ENCODE measurements around the gene VAMP5. TPM values are rescaled to one million over a fixed set of nuclear protein-coding genes. Genes with fewer than 3 reads are reported as not detected.
"Not testable (repeated sequence)": the region's sequence is repeated elsewhere in the genome, so short reads cannot be mapped to it uniquely, and the experiment has no call there.

VAMP5 gene
- total and polyA plus RNA-seq, 2 of the 8 experiments (the other 6 are each of a cell fraction or from before 2014, with no cell fraction given): 4.7 to 14.2 TPM

GRCh38 chr2:85544915-85545779 lies 39.1 kb upstream of the VAMP5 start:
- H2AFZ ChIP-seq (ENCODE audit: low read length); H3K4ac ChIP-seq (replicated peaks; ENCODE audit: insufficient read length, low read depth, low read length); H2BK15ac ChIP-seq (ENCODE audit: low read length); H3K79me1 ChIP-seq (ENCODE audit: low read depth, low read length); H3K27ac ChIP-seq (ENCODE audit: low read depth, low read length); H3K56ac ChIP-seq (replicated peaks; ENCODE audit: insufficient read length, low read depth, low read length); H3K23me2 ChIP-seq (ENCODE audit: low read depth, low read length); H2AK5ac ChIP-seq (ENCODE audit: low read depth, low read length); H3K23ac ChIP-seq (ENCODE audit: insufficient read length); H3K4me2 ChIP-seq (ENCODE audit: insufficient read depth in 1 of 2, low read depth in 2 of 2, low read length in 2 of 2); DNase-seq (ENCODE audit: low read depth in 1 of 2, low spot score in 2 of 2); H3K9me3 ChIP-seq (ENCODE audit: insufficient read depth in 2 of 2, low read depth in 1 of 2, low read length in 1 of 2); H4K5ac ChIP-seq (ENCODE audit: insufficient read length, low read depth, low read length); H2BK20ac ChIP-seq (ENCODE audit: low read length); H2BK12ac ChIP-seq (ENCODE audit: low read depth, low read length); H2BK5ac ChIP-seq (ENCODE audit: low read depth, low read length); H3K14ac ChIP-seq (ENCODE audit: insufficient read length); H3K4me3 ChIP-seq (ENCODE audit: extremely low read depth in 1 of 4, insufficient read depth in 2 of 4, low read depth in 3 of 4, low read length in 4 of 4); H3K4me1 ChIP-seq (replicated peaks in 1 of 4; ENCODE audit: control insufficient read depth in 3 of 4, insufficient read depth in 4 of 4, low read length in 3 of 4); H2BK120ac ChIP-seq (replicated peaks; ENCODE audit: low read depth, low read length); H4K8ac ChIP-seq (ENCODE audit: extremely low read depth, insufficient read depth, low read length); H4K91ac ChIP-seq (replicated peaks; ENCODE audit: insufficient read length, low read length); FAIRE-seq; H3K18ac ChIP-seq (ENCODE audit: extremely low read depth, low read length); H3K9ac ChIP-seq (replicated peaks in 1 of 4; ENCODE audit: extremely low read depth in 1 of 4, low read depth in 3 of 4, low read length in 3 of 4); H3K27me3 ChIP-seq (replicated peaks in 1 of 4; ENCODE audit: control insufficient read depth in 3 of 4, extremely low read depth in 1 of 4, insufficient read depth in 3 of 4, low read length in 3 of 4): not testable (repeated sequence)
- Histone ChIP-seq H3K79me2 (ENCODE audit: control insufficient read depth in 1 of 2, insufficient read depth in 2 of 2, low read length in 2 of 2) (peaks cover 19 to 27% of the 10 kb centered on the region in 2 experiments), H4K20me1 (replicated peaks in 1 of 2; ENCODE audit: control insufficient read depth in 1 of 2, insufficient read depth in 2 of 2, low read length in 2 of 2) (peaks cover 20 to 25% of the 10 kb centered on the region in 2 experiments), H3K36me3 (ENCODE audit: control insufficient read depth in 2 of 4, insufficient read depth in 4 of 4, low read length in 3 of 4) (peaks cover 33 to 67% (median 46%) of the 10 kb centered on the region in 4 experiments)
- ChIA-PET CTCF (ENCODE audit: partially characterized antibody) (interaction anchor here (0.9 to 4.9 kb wide), 7 partner anchors 11 to 179 kb away, joined by 3 to 46 read pairs (median 4); partner anchors contain the start of gene SH2D6), POLR2A (ENCODE audit: partially characterized antibody) (interaction anchor here (0.6 to 38.6 kb wide), 30 partner anchors 4 to 616 kb away, joined by 3 to 1889 read pairs (median 4); partner anchors contain the start of genes CAPG, ELMOD3, GGCX and MAT2A)
- TF ChIP-seq POLR2AphosphoS5 (IDR thresholded peaks at IDR 0.05; ENCODE audit: low read depth, low read length): 0 out of 2 replicates have a peak, but pooled peaks have one; percentile 80
- 95% methylated on average over 5 of the region's 5 CpGs; no CpG with 5 or more reads in 1 of the 2 experiments for WGBS, 2 experiments (ENCODE audit: extremely low coverage in 1 of 2, insufficient coverage in 1 of 2, insufficient read length in 1 of 2, insufficient replicate concordance in 2 of 2, low coverage in 1 of 2, low lambda C conversion rate in 2 of 2, missing lambda C conversion rate in 1 of 2)

All from H1 (cell line).